NCI-H1436 treated with DMSO at 0.1 percent for 48 hours (cell line): ENCODE measurements around the gene TSPAN9.

Source experiments
- DNase-seq: peaks from one replicate; lab custom pipeline; 2025; lab: John Stamatoyannopoulos, UW

The TSPAN9 gene

GRCh38 chr12:3206536-3207072 lies 129.4 kb downstream of the TSPAN9 start:
- DNase-seq = no peak

GRCh38 chr12:3207175-3207574 lies 130.0 kb downstream of the TSPAN9 start:
- no peak for DNase-seq

- DNase-seq = no peak
These were observed 130.7 kb downstream of the TSPAN9 start for GRCh38 chr12:3207858-3208257.

- DNase-seq = no peak
These were observed 136.0 kb downstream of the TSPAN9 start for GRCh38 chr12:3213188-3213587.

GRCh38 chr12:3213768-3214167 lies 136.6 kb downstream of the TSPAN9 start:
- no peak for DNase-seq

GRCh38 chr12:3214526-3215365 lies 137.6 kb downstream of the TSPAN9 start:
- peak; percentile 51 for DNase-seq

- DNase-seq = no peak
These were observed 138.3 kb downstream of the TSPAN9 start for GRCh38 chr12:3215410-3215975.

- DNase-seq = no peak
These were observed 138.9 kb downstream of the TSPAN9 start for GRCh38 chr12:3216097-3216496.

GRCh38 chr12:3216726-3217682 lies 139.8 kb downstream of the TSPAN9 start:
- DNase-seq = no peak

- no peak for DNase-seq
These were observed 140.5 kb downstream of the TSPAN9 start for GRCh38 chr12:3217683-3218079.

- DNase-seq = peak; percentile 48
These were observed 141.3 kb downstream of the TSPAN9 start for GRCh38 chr12:3218228-3219171.

- DNase-seq = no peak
These were observed 142.1 kb downstream of the TSPAN9 start for GRCh38 chr12:3219233-3219632.

GRCh38 chr12:3220382-3221321 lies 143.5 kb downstream of the TSPAN9 start:
- DNase-seq = no peak

GRCh38 chr12:3222306-3222705 lies 145.1 kb downstream of the TSPAN9 start:
- DNase-seq = no peak

GRCh38 chr12:3222979-3223378 lies 145.8 kb downstream of the TSPAN9 start:
- DNase-seq = peak; percentile 87

GRCh38 chr12:3223601-3224529 lies 146.7 kb downstream of the TSPAN9 start:
- no peak for DNase-seq

GRCh38 chr12:3224530-3224903 lies 147.3 kb downstream of the TSPAN9 start:
- no peak for DNase-seq

GRCh38 chr12:3225154-3225795 lies 148.1 kb downstream of the TSPAN9 start:
- no peak for DNase-seq
